HFFc6 (cell line): ENCODE results near the gene UBA3. TPM values are rescaled to one million over a fixed set of nuclear protein-coding genes. Genes with fewer than 3 reads are reported as not detected.

ENCODE experiments used
- DNase-seq: peaks from one replicate; pipeline ENCODE4 v3.0.0-alpha.2; 2018
- H3K27ac Mint-ChIP-seq: 2 replicates; pipeline ENCODE4 v1.8.0; 2020; ENCODE audit warnings: mild to moderate bottlenecking, mixed read lengths
- H3K27me3 Mint-ChIP-seq: 2 replicates; pipeline ENCODE4 v1.8.0; 2021; ENCODE audit warnings: mild to moderate bottlenecking, moderate library complexity, mixed read lengths; ENCODE audit not compliant: insufficient read depth
- H3K36me3 Mint-ChIP-seq: 2 replicates; pipeline ENCODE4 v1.8.0; 2021; ENCODE audit warnings: low read depth, mixed read lengths
- H3K4me1 Mint-ChIP-seq: 2 replicates; pipeline ENCODE4 v1.8.0; 2020; ENCODE audit warnings: low read depth, mixed read lengths
- H3K4me3 Mint-ChIP-seq: 2 replicates; pipeline ENCODE4 v1.8.0; 2020; ENCODE audit warnings: mild to moderate bottlenecking, moderate library complexity, mixed read lengths
- H3K9me3 Mint-ChIP-seq: 2 replicates; pipeline ENCODE4 v1.8.0; 2020; ENCODE audit warnings: mild to moderate bottlenecking, mixed read lengths
- CTCF ChIP-seq: fragments of 200-600 bp; sonication (generic); IDR thresholded peaks from 2 replicates; pipeline ENCODE4 v1.5.0; 2021; ENCODE audit warnings: antibody characterized with exemption, mild to moderate bottlenecking
- total RNA-seq, 6 experiments: library from RNA; stranded (reverse); fragmentation: NEBNext Ultra II Directional; extraction: Animal tissue kit (Norgen Biotek cat#: 25700); gene quantifications; 2 replicates in 1 of 6; 3 replicates in 5 of 6; pipeline ENCODE4 v1.2.3, GENCODE V29; 2021

The UBA3 gene
- total RNA-seq, 6 experiments from 2014 or later: 62.1 to 75.4 (median 63.6) TPM

GRCh38 chr3:69058180-69058946 lies 21.8 kb downstream of the UBA3 start:
- Mint-ChIP-seq H3K36me3 (peaks cover 33% of the 10 kb centered on the region), H3K4me1 (no peaks in the 10 kb centered on the region), H3K9me3 (no peaks in the 10 kb centered on the region), H3K27ac (no peak overlapping the region), H3K4me3 (no peak overlapping the region), H3K27me3 (no peaks in the 10 kb centered on the region)
- DNase-seq: no peak
- TF ChIP-seq CTCF: no peak

GRCh38 chr3:69052472-69052898 lies 27.7 kb downstream of the UBA3 start:
- Mint-ChIP-seq H3K4me1 (peaks cover 28% of the 10 kb centered on the region), H3K9me3 (no peaks in the 10 kb centered on the region), H3K36me3 (peaks cover 35% of the 10 kb centered on the region), H3K27ac (peak overlapping the region; percentile 99), H3K27me3 (no peaks in the 10 kb centered on the region), H3K4me3 (peak overlapping the region; percentile 91)
- DNase-seq: no peak
- TF ChIP-seq CTCF: no peak

- no peaks in the 10 kb centered on the region for H3K27me3 Mint-ChIP-seq
Measured at GRCh38 chr3:69051756-69052471, 28.3 kb downstream of the UBA3 start, which contains the start of gene TMF1. TMF1 (minus strand) TSS chr3:69052333; CDS start chr3:69052086, 247 bp downstream.

GRCh38 chr3:69048990-69049389 lies 31.2 kb downstream of the UBA3 start:
- Mint-ChIP-seq H3K9me3 (no peaks in the 10 kb centered on the region), H3K36me3 (peaks cover 40% of the 10 kb centered on the region), H3K4me1 (peaks cover 44% of the 10 kb centered on the region), H3K27me3 (no peaks in the 10 kb centered on the region), H3K27ac (peak overlapping the region; percentile 26; the same call in 1 of the 2 replicates), H3K4me3 (peak overlapping the region; percentile 91)
- no peak for TF ChIP-seq CTCF
- no peak for DNase-seq

More at GRCh38 chr3:69051756-69052471, 28.3 kb downstream of the UBA3 start, which contains the start of gene TMF1:
- DNase-seq: peak; percentile 99
- Mint-ChIP-seq H3K9me3 (no peaks in the 10 kb centered on the region), H3K4me3 (peak within 1 kb of the TSS; percentile 91), H3K27ac (peak within 1 kb of the TSS; percentile 99), H3K36me3 (peaks cover 39% of the 10 kb centered on the region), H3K4me1 (peaks cover 33% of the 10 kb centered on the region)
- TF ChIP-seq CTCF: no peak

- H3K36me3 Mint-ChIP-seq: peaks cover 41% of the 10 kb centered on the region
- TF ChIP-seq CTCF: no peak
- DNase-seq: no peak
- H3K4me3 Mint-ChIP-seq: no peak overlapping the region
- H3K9me3 Mint-ChIP-seq: no peaks in the 10 kb centered on the region
- H3K27me3 Mint-ChIP-seq: no peaks in the 10 kb centered on the region; the same call in 1 of the 2 replicates
- peaks cover 33% of the 10 kb centered on the region for H3K4me1 Mint-ChIP-seq
- H3K27ac Mint-ChIP-seq: no peak overlapping the region
Measured at GRCh38 chr3:69044608-69045007, 35.6 kb downstream of the UBA3 start.
